ENCODE measurements around the gene CCR5AS.

The CCR5AS gene

DNA sequence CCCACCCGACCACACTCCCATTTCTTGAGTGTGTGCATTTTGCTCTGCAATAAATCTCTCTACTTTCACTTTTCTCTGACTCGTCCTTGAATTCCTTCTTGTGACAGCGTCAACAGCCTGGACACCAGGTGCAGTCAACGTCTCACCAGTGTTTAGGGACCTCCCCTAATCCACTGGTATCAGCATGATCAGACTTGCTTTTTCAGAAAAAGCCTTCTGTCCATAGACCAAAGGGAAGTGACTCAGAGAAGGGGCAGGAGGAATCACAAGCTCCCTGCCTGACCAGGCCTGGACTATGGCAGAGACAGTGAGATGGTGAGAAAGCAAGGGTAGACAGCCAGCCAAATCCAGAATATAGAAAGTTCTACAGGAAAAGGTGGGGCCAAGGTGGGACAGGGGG is 20.7 kb downstream of the CCR5AS start:
- Mint-ChIP-seq H3K27me3 (ENCODE audit: unreplicated experiment) (no peaks in the 10 kb centered on the region), H3K4me3 (ENCODE audit: unreplicated experiment) (no peak overlapping the region), H3K36me3 (ENCODE audit: low read depth, unreplicated experiment) (no peaks in the 10 kb centered on the region), H3K4me1 (ENCODE audit: unreplicated experiment) (peaks cover 8% of the 10 kb centered on the region), H3K27ac (ENCODE audit: unreplicated experiment) (no peak overlapping the region), H3K9me3 (ENCODE audit: unreplicated experiment) (no peaks in the 10 kb centered on the region)
- no peak for DNase-seq (ENCODE audit: low spot score)
- TF ChIP-seq, protein P1, sequence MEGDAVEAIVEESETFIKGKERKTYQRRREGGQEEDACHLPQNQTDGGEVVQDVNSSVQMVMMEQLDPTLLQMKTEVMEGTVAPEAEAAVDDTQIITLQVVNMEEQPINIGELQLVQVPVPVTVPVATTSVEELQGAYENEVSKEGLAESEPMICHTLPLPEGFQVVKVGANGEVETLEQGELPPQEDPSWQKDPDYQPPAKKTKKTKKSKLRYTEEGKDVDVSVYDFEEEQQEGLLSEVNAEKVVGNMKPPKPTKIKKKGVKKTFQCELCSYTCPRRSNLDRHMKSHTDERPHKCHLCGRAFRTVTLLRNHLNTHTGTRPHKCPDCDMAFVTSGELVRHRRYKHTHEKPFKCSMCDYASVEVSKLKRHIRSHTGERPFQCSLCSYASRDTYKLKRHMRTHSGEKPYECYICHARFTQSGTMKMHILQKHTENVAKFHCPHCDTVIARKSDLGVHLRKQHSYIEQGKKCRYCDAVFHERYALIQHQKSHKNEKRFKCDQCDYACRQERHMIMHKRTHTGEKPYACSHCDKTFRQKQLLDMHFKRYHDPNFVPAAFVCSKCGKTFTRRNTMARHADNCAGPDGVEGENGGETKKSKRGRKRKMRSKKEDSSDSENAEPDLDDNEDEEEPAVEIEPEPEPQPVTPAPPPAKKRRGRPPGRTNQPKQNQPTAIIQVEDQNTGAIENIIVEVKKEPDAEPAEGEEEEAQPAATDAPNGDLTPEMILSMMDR (IDR thresholded peaks at IDR 0.05; ENCODE audit: unreplicated experiment): no peak

DNA sequence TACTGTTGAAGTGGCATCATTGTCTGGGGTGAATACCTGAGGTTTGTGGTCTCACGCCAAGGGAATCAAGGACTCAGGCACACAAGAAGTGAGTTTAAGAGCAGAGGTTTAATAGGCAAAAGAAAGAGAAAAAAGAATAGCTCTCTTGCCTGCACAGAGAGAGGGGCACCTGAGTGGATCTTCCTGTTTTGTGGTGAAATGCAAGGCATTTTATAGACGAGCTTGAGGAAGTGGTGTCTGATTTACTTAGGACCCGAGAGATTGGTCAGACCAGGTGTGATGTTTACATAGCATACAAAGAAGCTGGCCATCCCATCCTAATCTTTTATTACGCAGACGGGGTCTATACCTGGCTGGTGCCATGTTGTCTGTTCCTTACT is 22.9 kb downstream of the CCR5AS start:
- no peaks in the 10 kb centered on the region for H3K9me3 Mint-ChIP-seq (ENCODE audit: unreplicated experiment)
- no peaks in the 10 kb centered on the region for H3K27me3 Mint-ChIP-seq (ENCODE audit: unreplicated experiment)
- no peak overlapping the region for H3K4me3 Mint-ChIP-seq (ENCODE audit: unreplicated experiment)
- no peaks in the 10 kb centered on the region for H3K36me3 Mint-ChIP-seq (ENCODE audit: low read depth, unreplicated experiment)
- H3K4me1 Mint-ChIP-seq (ENCODE audit: unreplicated experiment): peaks cover 8% of the 10 kb centered on the region
- H3K27ac Mint-ChIP-seq (ENCODE audit: unreplicated experiment): no peak overlapping the region
- TF ChIP-seq, protein P1 (IDR thresholded peaks at IDR 0.05; ENCODE audit: unreplicated experiment): no peak
- DNase-seq (ENCODE audit: low spot score): no peak

DNA sequence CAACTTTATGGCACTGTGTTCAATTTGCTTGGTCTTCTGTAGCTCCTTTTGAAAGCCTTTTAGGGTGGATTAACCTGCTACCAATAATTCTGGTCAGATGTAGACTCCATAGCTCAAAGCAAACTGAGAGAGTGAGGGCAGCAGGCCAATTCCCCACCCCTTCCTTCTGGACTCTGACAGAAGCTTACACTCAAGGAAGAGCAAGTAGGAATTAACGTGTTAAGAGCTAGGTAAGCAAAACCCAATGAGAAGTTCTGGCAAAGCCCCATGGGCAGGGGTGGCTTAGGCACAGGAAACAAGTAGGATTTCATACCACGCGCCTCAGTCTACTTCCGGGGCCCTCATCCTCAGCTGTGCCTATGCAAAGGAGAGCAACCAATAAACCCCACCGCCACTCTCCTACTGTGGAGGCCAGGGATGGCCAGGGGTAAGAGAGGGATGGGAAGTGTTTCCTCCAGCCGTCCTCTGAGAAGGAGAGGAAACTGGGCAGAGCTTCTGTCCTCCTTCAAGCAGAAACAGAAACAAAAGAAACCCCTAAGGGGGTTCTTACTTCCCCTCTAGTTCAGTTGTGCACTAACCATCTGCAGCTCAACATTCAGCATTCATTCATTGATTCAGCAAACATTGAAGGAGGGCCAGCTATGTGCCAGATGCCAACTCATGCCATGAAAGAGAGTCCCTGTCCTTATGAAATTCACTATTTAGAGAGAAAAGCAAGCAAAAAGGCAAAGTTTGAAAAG is 23.5 kb downstream of the CCR5AS start:
- no peaks in the 10 kb centered on the region for H3K36me3 Mint-ChIP-seq (ENCODE audit: low read depth, unreplicated experiment)
- no peaks in the 10 kb centered on the region for H3K9me3 Mint-ChIP-seq (ENCODE audit: unreplicated experiment)
- no peak overlapping the region for H3K4me3 Mint-ChIP-seq (ENCODE audit: unreplicated experiment)
- H3K4me1 Mint-ChIP-seq (ENCODE audit: unreplicated experiment): peaks cover 8% of the 10 kb centered on the region
- no peak for DNase-seq (ENCODE audit: low spot score)
- no peaks in the 10 kb centered on the region for H3K27me3 Mint-ChIP-seq (ENCODE audit: unreplicated experiment)
- H3K27ac Mint-ChIP-seq (ENCODE audit: unreplicated experiment): no peak overlapping the region
- TF ChIP-seq, protein P1 (IDR thresholded peaks at IDR 0.05; ENCODE audit: unreplicated experiment): no peak

DNA sequence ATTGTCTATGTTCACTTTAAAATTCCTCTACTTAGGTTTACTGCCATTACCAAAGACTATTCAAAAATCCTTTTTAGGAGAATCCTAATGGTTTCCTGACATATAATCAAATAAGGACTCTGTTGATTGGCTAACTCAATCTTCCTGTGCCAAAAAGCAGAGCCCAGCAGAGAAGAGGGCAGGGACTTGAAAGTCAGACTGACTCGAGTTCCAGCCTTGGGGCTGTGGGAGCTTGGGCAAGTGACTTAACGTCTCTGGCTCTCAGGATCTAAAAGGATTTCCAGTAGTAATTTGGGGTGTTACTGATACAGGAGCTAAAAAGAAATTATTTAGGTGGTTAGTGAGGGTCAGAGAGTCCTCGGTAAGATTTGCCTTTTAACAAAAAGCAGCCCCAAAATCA is 25.2 kb downstream of the CCR5AS start:
- no peak overlapping the region for H3K27ac Mint-ChIP-seq (ENCODE audit: unreplicated experiment)
- DNase-seq (ENCODE audit: low spot score): no peak
- no peak overlapping the region for H3K4me3 Mint-ChIP-seq (ENCODE audit: unreplicated experiment)
- peaks cover 8% of the 10 kb centered on the region for H3K4me1 Mint-ChIP-seq (ENCODE audit: unreplicated experiment)
- H3K27me3 Mint-ChIP-seq (ENCODE audit: unreplicated experiment): no peaks in the 10 kb centered on the region
- no peaks in the 10 kb centered on the region for H3K9me3 Mint-ChIP-seq (ENCODE audit: unreplicated experiment)
- TF ChIP-seq, protein P1 (IDR thresholded peaks at IDR 0.05; ENCODE audit: unreplicated experiment): no peak
- H3K36me3 Mint-ChIP-seq (ENCODE audit: low read depth, unreplicated experiment): no peaks in the 10 kb centered on the region

DNA sequence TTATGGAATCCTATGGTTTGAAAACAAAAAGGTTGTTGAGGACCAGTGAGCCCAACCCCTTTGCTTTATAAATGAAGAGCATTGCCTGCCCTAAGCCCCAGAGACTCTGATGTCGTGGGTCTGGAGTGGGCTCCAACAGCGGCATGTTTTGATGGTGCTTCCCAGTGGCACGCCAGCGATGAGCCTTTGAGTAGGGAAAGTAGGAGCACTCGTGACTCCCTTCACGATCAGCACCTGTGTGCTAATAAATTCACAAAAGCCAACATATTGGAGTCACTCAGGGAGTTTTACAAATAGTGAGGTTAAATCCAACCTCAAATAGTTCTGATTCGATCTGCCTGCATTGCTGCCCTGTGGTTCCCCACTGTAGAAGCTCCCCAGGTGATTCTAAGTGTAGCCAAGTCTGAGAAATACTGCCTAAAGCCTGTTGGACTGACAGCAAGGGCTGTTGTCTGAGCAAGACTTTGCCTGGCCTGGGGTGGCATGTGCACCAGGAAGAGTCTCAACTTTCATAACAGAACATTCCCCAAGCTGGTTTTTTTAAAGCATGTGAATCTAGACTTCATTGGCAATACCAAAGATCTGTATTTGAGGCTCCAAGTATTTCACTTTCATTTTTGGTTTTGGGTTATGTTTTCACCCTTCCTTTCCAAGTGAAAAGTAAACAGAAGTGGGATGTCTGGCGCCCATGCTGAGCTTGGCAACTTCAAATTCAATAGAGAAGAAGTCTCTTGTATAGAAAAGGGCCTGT is 26.2 kb downstream of the CCR5AS start:
- peaks cover 10% of the 10 kb centered on the region for H3K4me1 Mint-ChIP-seq (ENCODE audit: unreplicated experiment)
- H3K9me3 Mint-ChIP-seq (ENCODE audit: unreplicated experiment): no peaks in the 10 kb centered on the region
- TF ChIP-seq, protein P1 (IDR thresholded peaks at IDR 0.05; ENCODE audit: unreplicated experiment): no peak
- H3K27me3 Mint-ChIP-seq (ENCODE audit: unreplicated experiment): no peaks in the 10 kb centered on the region
- no peak overlapping the region for H3K4me3 Mint-ChIP-seq (ENCODE audit: unreplicated experiment)
- DNase-seq (ENCODE audit: low spot score): no peak
- no peaks in the 10 kb centered on the region for H3K36me3 Mint-ChIP-seq (ENCODE audit: low read depth, unreplicated experiment)
- H3K27ac Mint-ChIP-seq (ENCODE audit: unreplicated experiment): no peak overlapping the region
